HepG2 (cell line): ENCODE results near the gene OR10G2. TPM values are rescaled to one million over a fixed set of nuclear protein-coding genes. Genes with fewer than 3 reads are reported as not detected.

ENCODE experiments used
- ATAC-seq: fragments of 200-7000 bp; cut with Tn5 transposase; 3 replicates; pipeline ENCODE4 v1.9.1; 2020; ENCODE audit warnings: mild to moderate bottlenecking, moderate library complexity
- BruUV-seq: library from RNA; stranded (reverse); fragments of 400-500 nt; replicated peaks from 2 replicates; lab custom pipeline; 2021; lab: Mats Ljungman, UMichigan
- CTCF ChIA-PET: fragments of 300-600 bp; formaldehyde crosslinking; extraction: SDS; loops from one replicate; lab custom pipeline; 2021; ENCODE audit warnings: low total read pairs, inconsistent platforms, low intra/inter-chr PET ratio; lab: Yijun Ruan, JAX
- POLR2A ChIA-PET: fragments of 350-600 bp; sonication (Branson Sonifier 250); formaldehyde crosslinking; loops from one replicate; lab custom pipeline; 2020; ENCODE audit warnings: antibody characterized with exemption, inconsistent platforms; lab: Yijun Ruan, JAX
- DNase-seq: peaks from one replicate; pipeline ENCODE4 v3.0.0-alpha.2; 2015; ENCODE audit warnings: low spot score
- FAIRE-seq: peaks from 3 replicates; lab custom pipeline; 2011; peaks lifted over from hg19 to GRCh38; lab: Jason Lieb, UNC
- H2AFZ ChIP-seq: one replicate; pipeline ENCODE4 v1.6.1; 2011; ENCODE audit warnings: low read length, inconsistent platforms
- H3K27ac ChIP-seq: fragments of 300-600 bp; 3 replicates; pipeline ENCODE4 v1.8.0; 2011; ENCODE audit warnings: mixed run types, mild to moderate bottlenecking, mixed read lengths, low read length, inconsistent platforms; ENCODE audit not compliant: insufficient read depth; ENCODE audit errors: extremely low read length
- H3K27me3 ChIP-seq, 2 experiments: fragments of 200-600 bp in 1 of 2; 2 replicates in 1 of 2; 3 replicates in 1 of 2; pipeline versions ENCODE4 v1.6.0 to v1.8.0; 2011; ENCODE audit warnings: low read length in 2 of 2, mild to moderate bottlenecking in 2 of 2, moderate library complexity in 2 of 2, inconsistent platforms in 1 of 2; ENCODE audit not compliant: insufficient read depth in 2 of 2, control insufficient read depth in 1 of 2
- H3K36me3 ChIP-seq, 2 experiments: fragments of 200-600 bp in 1 of 2; replicated peaks in 1 of 2; 2 replicates in 1 of 2; 3 replicates in 1 of 2; pipeline versions ENCODE4 v1.5.1 to v1.8.0; 2011; ENCODE audit warnings: low read length in 2 of 2, inconsistent platforms in 1 of 2; ENCODE audit not compliant: insufficient read depth in 2 of 2, control insufficient read depth in 1 of 2
- H3K4me1 ChIP-seq: 2 replicates; pipeline ENCODE4 v1.5.1; 2012; ENCODE audit warnings: low read length, inconsistent platforms; ENCODE audit not compliant: insufficient read depth
- H3K4me2 ChIP-seq: 2 replicates; pipeline ENCODE4 v1.6.0; 2011; ENCODE audit warnings: low read depth, low read length, inconsistent platforms
- H3K4me3 ChIP-seq, 3 experiments: fragments of 200-600 bp in 1 of 3; sonication (generic), shearing (Covaris generic) in 1 of 3; replicated peaks in 1 of 3; 2 replicates each; pipeline ENCODE4 v1.5.1; 2011 to 2016; ENCODE audit warnings: low read length in 3 of 3, inconsistent platforms in 2 of 3, low read depth in 2 of 3, mild to moderate bottlenecking in 2 of 3, control low read depth in 1 of 3, mixed read lengths in 1 of 3; ENCODE audit not compliant: insufficient read depth in 1 of 3
- H3K79me2 ChIP-seq: one replicate; pipeline ENCODE4 v1.6.1; 2011; ENCODE audit warnings: low read length, inconsistent platforms; ENCODE audit not compliant: insufficient read depth
- H3K9ac ChIP-seq: 2 replicates; pipeline ENCODE4 v1.6.0; 2011; ENCODE audit warnings: mild to moderate bottlenecking, low read depth, low read length, inconsistent platforms; ENCODE audit not compliant: insufficient read depth
- H3K9me3 ChIP-seq: 2 replicates; pipeline ENCODE4 v1.5.1; 2012; ENCODE audit warnings: mild to moderate bottlenecking, low read length
- H4K20me1 ChIP-seq: 2 replicates; pipeline ENCODE4 v1.6.0; 2011; ENCODE audit warnings: inconsistent platforms, mild to moderate bottlenecking, low read length, moderate library complexity; ENCODE audit not compliant: insufficient read depth
- BRD4 ChIP-seq: sonication (generic); formaldehyde crosslinking; IDR thresholded peaks from 2 replicates; pipeline ENCODE4 v1.4.0; 2020; ENCODE audit warnings: missing genetic modification reagents
- E2F1 ChIP-seq: sonication (generic); formaldehyde crosslinking; IDR thresholded peaks from 2 replicates; pipeline ENCODE4 v1.5.0; 2020; ENCODE audit warnings: missing genetic modification reagents
- FOXA1 ChIP-seq, 2 experiments: fragments of 450-650 bp in 1 of 2; sonication (generic) in 1 of 2; formaldehyde crosslinking in 1 of 2; IDR thresholded peaks; 2 replicates each; pipeline versions ENCODE4 v1.4.0 to v1.6.1; 2016 to 2020; ENCODE audit warnings: missing genetic modification reagents in 1 of 2
- PBX3 ChIP-seq: sonication (generic); formaldehyde crosslinking; IDR thresholded peaks from 2 replicates; pipeline ENCODE4 v1.8.1; 2023; ENCODE audit warnings: missing genetic modification reagents, inconsistent platforms, borderline replicate concordance
- PCBP1 ChIP-seq: fragments of 200-400 bp; formaldehyde crosslinking; IDR thresholded peaks from 2 replicates; pipeline ENCODE4 v1.6.1; 2017; ENCODE audit warnings: mild to moderate bottlenecking, low read depth, low read length, borderline replicate concordance
- RCOR2 ChIP-seq: IDR thresholded peaks from 2 replicates; pipeline ENCODE4 v1.6.1; 2016; ENCODE audit warnings: missing biosample characterization, missing genetic modification reagents
- RFXANK ChIP-seq: IDR thresholded peaks from 2 replicates; pipeline ENCODE4 v1.6.1; 2016
- SCMH1 ChIP-seq: sonication (generic); formaldehyde crosslinking; IDR thresholded peaks from 2 replicates; pipeline ENCODE4 v1.9.0; 2021; ENCODE audit warnings: missing genetic modification reagents, mild to moderate bottlenecking, borderline replicate concordance
- TBX3 ChIP-seq: fragments of 450-650 bp; IDR thresholded peaks from 2 replicates; pipeline ENCODE4 v1.6.1; 2017; ENCODE audit warnings: antibody characterized with exemption, mild to moderate bottlenecking, inconsistent platforms, borderline replicate concordance
- TP53 ChIP-seq: sonication (generic); formaldehyde crosslinking; conservative IDR thresholded peaks from 2 replicates; pipeline ENCODE4 v1.4.0; 2020; ENCODE audit warnings: missing genetic modification reagents
- YEATS4 ChIP-seq: sonication (generic); formaldehyde crosslinking; IDR thresholded peaks from 2 replicates; pipeline ENCODE4 v1.4.0; 2020; ENCODE audit warnings: missing genetic modification reagents, borderline replicate concordance
- ZNF629 ChIP-seq: sonication (generic); formaldehyde crosslinking; conservative IDR thresholded peaks from 2 replicates; pipeline ENCODE4 v1.5.0; 2020; ENCODE audit warnings: missing genetic modification reagents
- ZNF678 ChIP-seq: sonication (generic); formaldehyde crosslinking; IDR thresholded peaks from 2 replicates; pipeline ENCODE4 v1.4.0; 2020; ENCODE audit warnings: mild to moderate bottlenecking, missing genetic modification reagents
- ZNF7 ChIP-seq: IDR thresholded peaks from 2 replicates; pipeline ENCODE4 v1.6.1; 2016; ENCODE audit warnings: missing biosample characterization, missing genetic modification reagents
- whole genome bisulfite sequencing: methylation state at CpG from one replicate; pipeline ENCODE4 v1.1.6; 2017; ENCODE audit warnings: low lambda C conversion rate; 5-methylcytosine and 5-hydroxymethylcytosine counted together
- in situ Hi-C: cut with HindIII; loops from 2 replicates; pipeline ENCODE4 v1.10.0; 2017; ENCODE audit warnings: low pct_unique_long_range_greater_than_20kb; ENCODE audit not compliant: extremely low pct_ligation_motif_present
- intact Hi-C: fragments of 100-400 bp; cut with micrococcal nuclease; formaldehyde crosslinking; loops from one replicate; pipeline ENCODE4 v1.10.0; 2022; ENCODE audit not compliant: unreplicated experiment
- polyA plus RNA-seq, 8 experiments: library from polyadenylated mRNA; depleted of rRNA in 3 of 8; stranded (reverse) in 7 of 8; unstranded in 1 of 8; fragments of >200 nt; fragmentation: Illumina TruSeq in 4 of 8; extraction: Trizol in 4 of 8; gene quantifications; 2 replicates each; pipeline versions ENCODE4 v1.2.1 to v1.2.3, GENCODE V29; 2011 to 2016; ENCODE audit warnings: low read depth in 4 of 8, missing spikeins in 1 of 8, mixed read lengths in 1 of 8; ENCODE audit not compliant: insufficient read depth in 1 of 8
- total RNA-seq, 5 experiments: library from RNA; depleted of rRNA; stranded (reverse); fragments of >200 nt; fragmentation: Illumina TruSeq; extraction: Trizol; gene quantifications; 2 replicates each; pipeline ENCODE4 v1.2.3, GENCODE V29; 2016; ENCODE audit warnings: low read depth in 1 of 5

The OR10G2 gene
- total and polyA plus RNA-seq, 2 of the 13 experiments (the other 11 are each of a cell fraction or from before 2014, with no cell fraction given): not detected

DNA sequence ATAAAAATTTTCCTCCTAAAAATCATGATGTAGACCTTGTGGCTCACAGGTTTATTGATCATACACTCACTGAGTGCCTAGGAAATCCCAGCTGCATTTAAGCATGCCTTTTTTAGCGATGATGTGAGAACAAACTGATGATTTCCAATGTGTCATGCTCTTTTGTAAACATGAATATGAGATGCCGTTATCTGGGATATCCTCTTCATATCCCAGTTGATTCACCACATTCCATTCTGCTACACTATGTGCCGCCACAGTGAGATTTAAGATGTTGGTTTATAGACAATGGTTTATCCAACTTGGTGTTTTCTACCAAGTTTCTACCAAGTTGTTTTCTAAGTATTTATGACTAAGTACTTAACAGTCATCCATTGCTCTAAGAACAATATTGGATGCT is 33.6 kb upstream of the OR10G2 start:
- BruUV-seq: no TSS peak

More for the DNA sequence above, 33.6 kb upstream of the OR10G2 start:
- intact Hi-C loops: no loop called here
- no peak overlapping the region for H2AFZ ChIP-seq
- FAIRE-seq (no peak), ATAC-seq (no peak), DNase-seq (peak; percentile 18)
- H3K9ac ChIP-seq: no peak overlapping the region
- H3K36me3 ChIP-seq: no peaks in the 10 kb centered on the region
- in situ Hi-C loops: no loop called here
- H3K9me3 ChIP-seq: no peaks in the 10 kb centered on the region
- WGBS: 26% methylated on average over 3 of the region's 3 CpGs
- no peak overlapping the region for H3K4me2 ChIP-seq
- H3K27me3 ChIP-seq: no peaks in the 10 kb centered on the region; a peak in 1 of 5 replicates
- no peak overlapping the region for H3K4me3 ChIP-seq
- H3K27ac ChIP-seq: no peak overlapping the region
- ChIA-PET CTCF (no interaction called here), POLR2A (no interaction called here)
- TF ChIP-seq ZNF629 (CRISPR knock-in tag): no peak
- TF ChIP-seq E2F1 (CRISPR knock-in tag): no peak
- no peak for TF ChIP-seq TP53 (CRISPR knock-in tag)
- TF ChIP-seq BRD4: no peak
- no peak for TF ChIP-seq YEATS4 (CRISPR knock-in tag)
- no peak for TF ChIP-seq FOXA1 (IDR thresholded peaks at IDR 0.05)
- no peak for TF ChIP-seq FOXA1 (CRISPR knock-in tag; IDR thresholded peaks at IDR 0.05)
- no peak for TF ChIP-seq PCBP1
- no peak for TF ChIP-seq RFXANK (CRISPR knock-in tag)
- no peak for TF ChIP-seq SCMH1 (CRISPR knock-in tag)
- TF ChIP-seq ZNF7 (CRISPR knock-in tag): no peak
- no peak for TF ChIP-seq RCOR2 (CRISPR knock-in tag)
- no peak for TF ChIP-seq TBX3
- TF ChIP-seq ZNF678 (CRISPR knock-in tag): no peak
- TF ChIP-seq PBX3 (CRISPR knock-in tag): no peak
- H3K79me2 ChIP-seq: no peaks in the 10 kb centered on the region
- H4K20me1 ChIP-seq: no peaks in the 10 kb centered on the region
- peaks cover 5% of the 10 kb centered on the region; the same call in 1 of the 2 replicates for H3K4me1 ChIP-seq
